GM18519 (cell line): ENCODE results near the gene GPX5.
"Not testable (repeated sequence)": the region's sequence is repeated elsewhere in the genome, so short reads cannot be mapped to it uniquely, and the experiment has no call there.

Source experiments
- ATAC-seq: cut with Tn5 transposase; IDR thresholded peaks from one replicate; pipeline ENCODE4 v1.9.1; 2021; ENCODE audit warnings: mild to moderate bottlenecking, moderate library complexity; ENCODE audit not compliant: unreplicated experiment, low FRiP score

GPX5 gene

DNA sequence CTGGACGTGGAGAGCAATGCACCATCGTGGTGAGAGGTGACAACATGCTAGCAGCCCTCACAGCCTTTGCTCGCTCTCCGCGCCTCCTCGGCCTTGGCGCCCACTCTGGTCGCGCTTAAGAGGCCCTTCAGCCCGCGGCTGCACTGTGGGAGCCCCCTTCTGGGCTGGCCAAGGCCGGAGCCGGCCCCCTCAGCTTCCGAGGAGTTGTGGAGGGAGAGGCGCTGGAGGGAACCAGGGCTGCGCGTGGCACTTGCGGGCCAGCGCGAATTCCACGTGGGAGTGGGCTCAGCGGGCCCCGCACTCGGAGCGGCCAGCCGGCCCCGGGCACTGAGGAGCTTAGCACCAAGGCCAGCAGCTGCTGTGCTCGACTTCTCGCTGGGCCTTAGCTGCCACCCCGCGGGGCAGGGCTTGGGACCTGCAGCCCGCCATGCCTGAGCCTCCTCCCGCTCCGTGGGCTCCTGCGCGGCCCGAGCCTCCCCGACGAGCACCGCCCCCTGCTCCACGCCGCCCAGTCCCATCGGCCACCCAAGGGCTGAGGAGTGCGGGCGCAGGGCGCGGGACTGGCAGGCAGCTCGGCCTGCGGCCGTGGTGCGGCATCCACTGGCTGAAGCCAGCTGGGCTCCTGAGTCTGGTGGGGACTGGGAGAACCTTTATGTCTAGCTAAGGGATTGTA is 13.9 kb upstream of the GPX5 start:
- no peak for ATAC-seq

DNA sequence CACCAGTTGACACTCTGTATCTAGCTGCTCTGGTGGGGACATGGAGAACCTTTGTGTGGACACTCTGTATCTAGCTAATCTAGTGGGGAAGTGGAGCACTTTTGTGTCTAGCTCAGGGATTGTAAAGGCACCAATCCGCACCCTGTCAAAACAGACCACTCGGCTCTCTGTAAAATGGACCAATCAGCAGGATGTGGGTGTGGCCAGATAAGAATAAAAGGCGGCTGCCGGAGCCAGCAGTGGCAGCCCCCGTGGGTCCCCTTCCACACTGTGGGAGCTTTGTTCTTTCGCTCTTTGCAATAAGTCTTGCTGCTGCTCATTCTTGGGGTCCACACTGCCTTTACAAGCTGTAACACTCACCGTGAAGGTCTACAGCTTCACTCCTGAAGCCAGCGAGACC is 13.3 kb upstream of the GPX5 start:
- not testable (repeated sequence) for ATAC-seq

- ATAC-seq: no peak
Measured at GRCh38 chr6:28515676-28516075, 10.0 kb upstream of the GPX5 start, which contains the start of gene GPX6. TSS of gene GPX6 (minus strand) at chr6:28515793. CDS start at chr6:28515743, 50 bp downstream.

- ATAC-seq: no peak
Measured at GRCh38 chr6:28517964-28518363, 7.7 kb upstream of the GPX5 start.

- no peak for ATAC-seq
Measured at GRCh38 chr6:28522594-28523240, 3.0 kb upstream of the GPX5 start.

DNA sequence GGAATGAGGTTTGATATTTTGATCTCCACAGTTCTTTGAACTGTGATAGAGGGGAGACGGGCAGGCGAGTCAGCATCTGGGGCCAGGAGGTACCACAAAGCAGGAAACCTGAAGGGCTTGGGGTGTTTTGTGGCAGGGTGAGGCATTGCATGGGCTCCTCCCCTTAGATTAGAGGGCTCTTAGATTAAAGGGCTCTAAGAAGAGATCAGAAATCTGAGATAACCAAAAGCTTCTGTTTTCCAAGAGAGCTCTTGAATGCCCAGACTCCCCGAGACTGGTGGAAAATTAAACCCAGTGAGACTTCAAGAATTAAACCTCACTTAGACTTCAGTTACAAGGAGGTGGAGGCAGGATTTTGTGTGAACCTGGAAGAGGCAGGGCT is 2.4 kb upstream of the GPX5 start:
- no peak for ATAC-seq

DNA sequence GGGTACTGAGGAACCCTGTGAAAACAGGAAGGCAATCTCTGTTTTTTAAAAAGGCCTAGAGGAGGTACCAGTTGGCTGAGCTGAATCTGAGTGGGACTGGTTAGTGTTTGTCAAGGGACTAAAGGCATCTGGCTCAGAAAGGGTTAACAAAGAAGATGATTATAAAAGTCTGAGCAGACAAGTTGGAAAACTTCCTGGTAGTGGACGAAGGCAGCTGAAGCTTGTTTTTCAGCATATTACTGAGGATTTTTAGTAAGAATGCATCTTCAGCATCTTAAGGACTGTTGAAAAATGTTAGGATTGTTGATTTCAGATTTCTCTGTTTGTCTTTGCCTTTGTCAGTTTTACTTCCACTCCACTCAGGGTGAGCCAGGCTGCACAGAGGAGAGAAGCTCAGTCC is 5.1 kb downstream of the GPX5 start:
- ATAC-seq: no peak

DNA sequence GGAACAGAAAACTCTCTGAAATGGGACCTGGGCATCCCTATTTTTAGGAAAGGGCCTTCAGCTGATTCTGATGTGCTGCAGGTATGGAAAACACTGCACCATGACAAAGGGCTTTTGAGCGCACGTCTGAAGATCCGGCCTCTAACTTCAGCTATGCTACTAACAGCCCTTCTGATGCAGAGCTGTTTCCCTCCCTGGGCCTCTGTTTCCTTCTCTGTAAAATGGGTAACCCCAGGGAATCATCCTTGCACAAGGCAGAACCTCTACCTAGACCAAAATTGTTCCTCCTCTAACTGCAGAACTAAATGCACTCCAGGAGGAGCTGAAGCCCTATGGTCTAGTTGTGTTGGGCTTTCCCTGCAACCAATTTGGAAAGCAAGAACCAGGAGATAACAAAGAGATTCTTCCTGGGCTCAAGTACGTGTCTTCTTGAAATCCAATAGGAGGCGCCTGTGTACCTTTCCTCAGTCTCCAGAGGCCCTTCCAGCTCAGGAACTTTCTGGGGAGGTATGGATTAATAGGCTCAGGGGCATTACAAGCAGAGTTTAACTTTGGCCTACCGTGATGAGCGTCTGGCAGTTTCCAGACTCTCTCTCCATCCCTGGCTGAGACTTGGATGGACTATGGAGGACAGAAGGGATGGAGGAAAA is 5.9 kb downstream of the GPX5 start:
- no peak for ATAC-seq

- ATAC-seq: no peak
Measured at GRCh38 chr6:28534306-28534705, 8.6 kb downstream of the GPX5 start.

DNA sequence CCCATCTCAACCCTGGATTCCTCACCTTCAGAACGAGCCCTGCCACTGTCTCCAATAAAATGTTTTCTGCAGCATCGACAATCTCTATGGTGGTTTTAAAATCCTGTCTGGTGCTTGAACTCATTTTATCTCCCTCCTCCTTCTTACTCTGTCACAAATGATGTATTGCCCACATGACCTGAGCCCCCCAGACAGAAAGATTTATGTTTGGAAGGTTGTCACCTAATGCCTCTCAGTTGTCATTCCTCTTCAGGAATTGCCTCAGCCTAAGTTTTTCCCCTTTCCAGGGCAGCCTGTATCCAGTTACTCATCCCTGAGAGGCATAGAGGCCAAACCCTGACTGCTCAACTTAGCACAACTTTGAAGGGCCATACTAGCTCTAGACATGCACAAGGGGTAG is 9.2 kb downstream of the GPX5 start:
- no peak for ATAC-seq

DNA sequence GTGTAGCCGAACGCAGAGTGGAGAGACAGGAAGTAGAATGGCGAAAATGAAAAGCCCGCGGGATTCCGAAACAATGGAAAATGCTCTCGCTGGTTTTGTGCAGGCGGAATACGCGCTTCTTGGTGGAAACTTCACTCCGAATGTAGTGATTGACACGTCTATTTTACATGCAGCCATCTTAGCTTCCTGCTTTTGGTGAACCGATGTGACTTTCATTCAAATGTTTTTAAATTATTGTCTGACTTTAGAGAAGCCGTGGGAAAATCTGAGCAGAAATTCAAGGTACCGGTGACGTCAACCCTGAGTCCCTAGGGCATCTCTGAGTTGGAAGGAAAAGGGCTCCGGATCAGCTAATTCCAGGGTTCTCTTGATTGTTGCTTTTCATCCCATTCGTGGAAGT is 11.4 kb downstream of the GPX5 start:
- no peak for ATAC-seq

DNA sequence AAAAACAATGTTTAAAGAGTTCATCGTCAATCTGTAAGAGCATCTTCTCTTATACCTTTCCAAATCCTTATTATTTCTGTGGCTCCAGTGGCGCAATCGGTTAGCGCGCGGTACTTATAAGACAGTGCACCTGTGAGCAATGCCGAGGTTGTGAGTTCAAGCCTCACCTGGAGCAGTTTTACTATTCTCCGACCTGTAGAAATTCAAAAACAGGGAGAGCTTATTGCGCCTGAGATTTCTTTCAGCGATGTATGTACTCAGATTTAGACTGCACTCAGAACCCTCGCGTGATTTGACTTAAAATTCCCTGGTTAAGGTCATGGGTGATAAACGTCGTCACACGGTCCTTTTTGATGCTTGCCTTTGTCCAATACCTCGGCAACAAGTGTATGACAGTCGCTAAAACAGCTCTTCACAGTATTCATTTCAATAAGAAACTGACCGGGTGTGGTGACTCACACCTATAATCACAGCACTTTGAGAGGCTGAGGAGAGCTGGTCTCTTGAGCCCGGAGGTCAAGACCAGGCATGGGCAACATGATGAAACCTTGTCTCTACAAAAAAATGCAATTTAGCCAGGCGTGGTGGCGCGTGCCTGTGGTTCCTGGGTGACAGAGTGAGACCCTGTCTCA is 11.9 kb downstream of the GPX5 start:
- no peak for ATAC-seq

- ATAC-seq: no peak
Measured at GRCh38 chr6:28541996-28542395, 16.3 kb downstream of the GPX5 start.

- ATAC-seq: peak; percentile 42
Measured at GRCh38 chr6:28542440-28543296, 17.0 kb downstream of the GPX5 start.

- ATAC-seq: peak; percentile 35
Measured at GRCh38 chr6:28543651-28544610, 18.2 kb downstream of the GPX5 start.

DNA sequence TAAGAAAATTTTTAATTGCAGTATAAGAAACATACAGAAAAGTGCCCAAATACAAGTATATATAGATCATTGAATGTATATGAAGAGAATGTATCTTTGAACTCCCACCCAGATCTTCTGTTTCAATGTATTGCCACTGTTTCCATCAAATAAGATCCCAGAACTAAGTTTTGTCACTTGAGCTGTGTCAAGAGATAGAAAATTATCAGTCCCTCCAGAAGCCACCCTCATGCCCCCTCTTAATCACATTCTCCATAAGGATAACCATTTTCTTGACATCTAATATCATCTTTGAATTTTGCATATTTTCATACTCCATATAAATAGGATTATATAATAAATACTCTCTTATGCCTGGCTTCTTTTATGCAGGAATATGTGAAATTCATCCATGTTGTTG is 20.3 kb downstream of the GPX5 start:
- ATAC-seq: no peak

- not testable (repeated sequence) for ATAC-seq
Measured at GRCh38 chr6:28547003-28547402, 21.3 kb downstream of the GPX5 start.

DNA sequence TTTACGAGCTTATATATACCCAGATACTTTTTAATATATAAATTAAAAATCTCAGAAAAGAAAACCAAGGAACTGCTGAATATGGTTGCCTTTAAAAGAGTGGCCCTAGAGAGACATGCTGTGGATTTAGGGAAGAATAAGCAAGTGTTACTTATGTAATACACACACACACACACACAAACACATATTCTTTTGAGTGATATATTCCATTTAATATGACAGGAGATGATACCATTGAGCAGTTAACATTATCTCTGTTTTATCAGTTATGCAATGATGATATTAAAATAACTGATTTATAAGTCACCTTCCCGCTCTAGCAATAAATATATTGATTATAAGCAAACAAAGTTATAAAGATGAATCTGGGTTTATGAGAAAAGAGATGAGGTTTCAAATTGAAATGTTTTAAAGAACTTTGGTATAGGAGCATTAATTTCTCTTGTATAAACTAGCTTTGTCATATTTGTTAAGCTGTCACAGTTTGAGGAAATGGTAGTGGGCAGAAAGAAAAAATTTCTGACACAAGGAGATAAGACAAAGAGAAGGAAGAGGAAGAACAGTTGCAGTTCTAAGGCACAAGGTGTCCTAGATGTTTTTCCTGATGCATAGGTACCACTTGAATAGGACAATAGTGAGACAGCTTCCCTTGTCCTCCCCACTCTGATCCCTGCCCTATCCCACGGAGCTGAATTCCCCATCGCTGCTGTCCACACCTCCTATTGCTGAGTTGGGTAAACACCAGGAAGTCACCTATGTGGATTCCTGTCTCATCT is 26.4 kb downstream of the GPX5 start:
- no peak for ATAC-seq
